H1 (cell line): Measurements from ENCODE around the gene FAM53A. TPM values are rescaled to one million over a fixed set of nuclear protein-coding genes. Genes with fewer than 3 reads are reported as not detected.

Source experiments
- CTCF ChIA-PET: fragments of 300-600 bp; sonication (Branson Sonifier 250); formaldehyde crosslinking; loops from one replicate; lab custom pipeline; 2021; ENCODE audit not compliant: partially characterized antibody; lab: Charles Lee
- POLR2A ChIA-PET: fragments of 300-600 bp; sonication (Branson Sonifier 250); formaldehyde crosslinking; loops from one replicate; lab custom pipeline; 2021; ENCODE audit warnings: inconsistent platforms; ENCODE audit not compliant: partially characterized antibody; lab: Charles Lee
- DNase-seq, 2 experiments: peaks; one replicate each; pipeline versions ENCODE4 v3.0.0 to v3.0.0-alpha.2; 2010 to 2022; ENCODE audit warnings: low spot score in 2 of 2, low read depth in 1 of 2, mixed read lengths in 1 of 2
- FAIRE-seq: peaks from 2 replicates; lab custom pipeline; 2011; peaks lifted over from hg19 to GRCh38; lab: Jason Lieb, UNC
- H2AFZ ChIP-seq: 2 replicates; pipeline ENCODE4 v1.8.1; 2012; ENCODE audit warnings: low read length, inconsistent platforms
- H2AK5ac ChIP-seq: 2 replicates; pipeline ENCODE4 v1.6.1; 2013; ENCODE audit warnings: low read depth, low read length
- H2BK120ac ChIP-seq: replicated peaks from 2 replicates; pipeline ENCODE3; 2013; ENCODE audit warnings: low read depth, low read length, inconsistent platforms
- H2BK12ac ChIP-seq: 2 replicates; pipeline ENCODE4 v1.6.1; 2013; ENCODE audit warnings: low read depth, low read length
- H2BK15ac ChIP-seq: 2 replicates; pipeline ENCODE4 v1.6.1; 2013; ENCODE audit warnings: low read length
- H2BK20ac ChIP-seq: 2 replicates; pipeline ENCODE4 v1.6.1; 2013; ENCODE audit warnings: low read length
- H2BK5ac ChIP-seq: 2 replicates; pipeline ENCODE4 v1.6.1; 2013; ENCODE audit warnings: low read depth, low read length
- H3K14ac ChIP-seq: 2 replicates; pipeline ENCODE4 v1.6.1; 2013; ENCODE audit warnings: inconsistent platforms; ENCODE audit not compliant: insufficient read length
- H3K18ac ChIP-seq: 2 replicates; pipeline ENCODE4 v1.6.1; 2013; ENCODE audit warnings: low read length; ENCODE audit errors: extremely low read depth
- H3K23ac ChIP-seq: 2 replicates; pipeline ENCODE4 v1.6.1; 2013; ENCODE audit warnings: inconsistent platforms; ENCODE audit not compliant: insufficient read length
- H3K23me2 ChIP-seq: 2 replicates; pipeline ENCODE4 v1.6.1; 2013; ENCODE audit warnings: low read depth, low read length
- H3K27ac ChIP-seq: 2 replicates; pipeline ENCODE4 v1.6.1; 2011; ENCODE audit warnings: low read depth, low read length, inconsistent platforms
- H3K27me3 ChIP-seq, 4 experiments: replicated peaks in 1 of 4; 1 replicate in 1 of 4; 2 replicates in 3 of 4; pipeline versions ENCODE4 v1.6.1 to v1.8.1; 2011 to 2013; ENCODE audit warnings: low read length in 3 of 4, mild to moderate bottlenecking in 3 of 4, inconsistent platforms in 2 of 4, mixed read lengths in 2 of 4, moderate library complexity in 1 of 4; ENCODE audit not compliant: control insufficient read depth in 3 of 4, insufficient read depth in 3 of 4; ENCODE audit errors: extremely low read depth in 1 of 4
- H3K36me3 ChIP-seq, 4 experiments: 2 replicates each; pipeline versions ENCODE4 v1.6.1 to v1.8.1; 2011 to 2013; ENCODE audit warnings: mild to moderate bottlenecking in 4 of 4, low read length in 3 of 4, moderate library complexity in 2 of 4, control low read depth in 1 of 4, inconsistent platforms in 1 of 4; ENCODE audit not compliant: insufficient read depth in 4 of 4, control insufficient read depth in 2 of 4
- H3K4ac ChIP-seq: replicated peaks from 2 replicates; pipeline ENCODE3; 2013; ENCODE audit warnings: low read length, low read depth, mixed read lengths, inconsistent platforms; ENCODE audit not compliant: insufficient read length
- H3K4me1 ChIP-seq, 4 experiments: replicated peaks in 1 of 4; 1 replicate in 1 of 4; 2 replicates in 3 of 4; pipeline versions ENCODE4 v1.6.1 to v1.8.1; 2011 to 2013; ENCODE audit warnings: low read length in 3 of 4, inconsistent platforms in 2 of 4, mixed read lengths in 1 of 4; ENCODE audit not compliant: insufficient read depth in 4 of 4, control insufficient read depth in 3 of 4
- H3K4me2 ChIP-seq, 2 experiments: 2 replicates each; pipeline versions ENCODE4 v1.6.1 to v1.8.1; 2011 to 2013; ENCODE audit warnings: low read depth in 2 of 2, low read length in 2 of 2, control low read depth in 1 of 2, inconsistent platforms in 1 of 2, mild to moderate bottlenecking in 1 of 2; ENCODE audit not compliant: insufficient read depth in 1 of 2
- H3K4me3 ChIP-seq, 4 experiments: fragments of 200-600, 300-600 bp in 1 of 4; sonication (generic), shearing (Covaris generic), sonication (Bioruptor Twin) in 1 of 4; 2 replicates each; pipeline versions ENCODE4 v1.5.1 to v1.8.1; 2011 to 2016; ENCODE audit warnings: low read length in 4 of 4, low read depth in 3 of 4, control low read depth in 2 of 4, inconsistent platforms in 2 of 4, mild to moderate bottlenecking in 2 of 4, mixed read lengths in 1 of 4, moderate library complexity in 1 of 4; ENCODE audit not compliant: insufficient read depth in 2 of 4; ENCODE audit errors: extremely low read depth in 1 of 4
- H3K56ac ChIP-seq: replicated peaks from 2 replicates; pipeline ENCODE3; 2013; ENCODE audit warnings: low read depth, mild to moderate bottlenecking, mixed read lengths, low read length, inconsistent platforms; ENCODE audit not compliant: insufficient read length
- H3K79me1 ChIP-seq: 2 replicates; pipeline ENCODE4 v1.6.1; 2013; ENCODE audit warnings: low read depth, low read length, control low read depth
- H3K79me2 ChIP-seq, 2 experiments: 2 replicates each; pipeline versions ENCODE4 v1.6.1 to v1.8.1; 2012 to 2013; ENCODE audit warnings: low read length in 2 of 2, mild to moderate bottlenecking in 2 of 2, inconsistent platforms in 1 of 2; ENCODE audit not compliant: insufficient read depth in 2 of 2, control insufficient read depth in 1 of 2
- H3K9ac ChIP-seq, 4 experiments: replicated peaks in 1 of 4; 1 replicate in 1 of 4; 2 replicates in 3 of 4; pipeline versions ENCODE4 v1.6.1 to v1.8.1; 2011 to 2013; ENCODE audit warnings: low read depth in 3 of 4, low read length in 3 of 4, control low read depth in 2 of 4, mild to moderate bottlenecking in 2 of 4, moderate library complexity in 2 of 4, inconsistent platforms in 1 of 4; ENCODE audit errors: extremely low read depth in 1 of 4
- H3K9me3 ChIP-seq, 2 experiments: 2 replicates each; pipeline versions ENCODE4 v1.6.1 to v1.8.1; 2012 to 2013; ENCODE audit warnings: mild to moderate bottlenecking in 2 of 2, moderate library complexity in 2 of 2, control low read depth in 1 of 2, inconsistent platforms in 1 of 2, low read depth in 1 of 2, low read length in 1 of 2, mixed read lengths in 1 of 2; ENCODE audit not compliant: insufficient read depth in 2 of 2
- H4K20me1 ChIP-seq, 2 experiments: replicated peaks in 1 of 2; 2 replicates each; pipeline versions ENCODE3 to v1.8.1; 2011 to 2013; ENCODE audit warnings: inconsistent platforms in 2 of 2, low read length in 2 of 2, mild to moderate bottlenecking in 1 of 2; ENCODE audit not compliant: insufficient read depth in 2 of 2, control insufficient read depth in 1 of 2
- H4K5ac ChIP-seq: 2 replicates; pipeline ENCODE4 v1.6.1; 2013; ENCODE audit warnings: low read length, low read depth, mixed read lengths, inconsistent platforms; ENCODE audit not compliant: insufficient read length
- H4K8ac ChIP-seq: 2 replicates; pipeline ENCODE4 v1.8.0; 2013; ENCODE audit warnings: mild to moderate bottlenecking, moderate library complexity, low read length, inconsistent platforms; ENCODE audit not compliant: insufficient read depth; ENCODE audit errors: extremely low read depth
- H4K91ac ChIP-seq: replicated peaks from 2 replicates; pipeline ENCODE3; 2013; ENCODE audit warnings: low read length, mixed read lengths, inconsistent platforms; ENCODE audit not compliant: insufficient read length
- BACH1 ChIP-seq: IDR thresholded peaks from 2 replicates; pipeline ENCODE4 v1.6.1; 2012; ENCODE audit warnings: low read length, improper control_type of control experiment
- CHD1 ChIP-seq: IDR thresholded peaks from 2 replicates; pipeline ENCODE4 v1.6.1; 2012; ENCODE audit warnings: low read depth, low read length, improper control_type of control experiment
- E2F6 ChIP-seq: IDR thresholded peaks from 2 replicates; pipeline ENCODE4 v1.6.1; 2012; ENCODE audit warnings: inconsistent platforms
- GABPA ChIP-seq: IDR thresholded peaks from 2 replicates; pipeline ENCODE4 v1.6.1; 2011; ENCODE audit warnings: mild to moderate bottlenecking, low read length, moderate library complexity, borderline replicate concordance; ENCODE audit not compliant: insufficient read depth
- KDM1A ChIP-seq: fragments of 200-600, 300-600 bp; sonication (generic); IDR thresholded peaks from 2 replicates; pipeline ENCODE4 v1.7.1; 2016; ENCODE audit warnings: mild to moderate bottlenecking, low read length, borderline replicate concordance
- MAFK ChIP-seq: IDR thresholded peaks from 2 replicates; pipeline ENCODE4 v1.6.1; 2012; ENCODE audit warnings: low read depth, mild to moderate bottlenecking, improper control_type of control experiment, low read length
- RNF2 ChIP-seq: fragments of 200-900, 300-1000 bp; sonication (generic); IDR thresholded peaks from 2 replicates; pipeline ENCODE4 v1.7.1; 2016; ENCODE audit warnings: borderline replicate concordance, low read depth, mild to moderate bottlenecking, antibody characterized with exemption, low read length; ENCODE audit not compliant: poor library complexity, severe bottlenecking; ENCODE audit errors: missing control alignments
- WGBS, 2 experiments: shearing (Covaris generic) in 1 of 2; methylation state at CpG; one replicate each; pipeline versions ENCODE4 v1.1.6 to v1.1.7; 2013 to 2015; ENCODE audit warnings: low lambda C conversion rate in 2 of 2, mixed read lengths in 2 of 2, inconsistent platforms in 1 of 2, low coverage in 1 of 2, missing lambda C conversion rate in 1 of 2; ENCODE audit not compliant: insufficient replicate concordance in 2 of 2, insufficient coverage in 1 of 2, insufficient read length in 1 of 2; ENCODE audit errors: extremely low coverage in 1 of 2, missing lambda C conversion rate in 1 of 2; 5-methylcytosine and 5-hydroxymethylcytosine counted together
- polyA plus RNA-seq, 7 experiments: library from polyadenylated mRNA; depleted of rRNA in 3 of 7; stranded (reverse) in 5 of 7; unstranded in 2 of 7; fragments of >200 nt in 5 of 7; fragments of 200-250 nt in 2 of 7; gene quantifications; 1 replicate in 5 of 7; 2 replicates in 1 of 7; 4 replicates in 1 of 7; pipeline versions ENCODE4 v1.2.1 to v1.2.3, GENCODE V29; 2011 to 2013; ENCODE audit warnings: missing spikeins in 2 of 7, mixed read lengths in 2 of 7
- total RNA-seq: library from RNA; stranded (reverse); fragmentation: NEBNext Ultra II Directional; extraction: Animal tissue kit (Norgen Biotek cat#: 25700); gene quantifications from 2 replicates; pipeline ENCODE4 v1.2.1, GENCODE V29; 2021

The FAM53A gene
- total and polyA plus RNA-seq, 2 of the 8 experiments (the other 6 are each of a cell fraction or from before 2014, with no cell fraction given) = 1.9 to 2.0 TPM

GRCh38 chr4:1674682-1675081 lies 9.4 kb downstream of the FAM53A start:
- Histone ChIP-seq H4K20me1 (no peaks in the 10 kb centered on the region), H2BK5ac (no peak overlapping the region), H2BK15ac (no peak overlapping the region), H3K79me2 (no peaks in the 10 kb centered on the region), H2BK20ac (no peak overlapping the region), H3K27me3 (no peaks in the 10 kb centered on the region), H4K5ac (no peak overlapping the region), H3K4me1 (peaks cover 0 to 2% (median 0%) of the 10 kb centered on the region in 4 experiments; a peak in 1 of 7 replicates), H2AFZ (no peak overlapping the region), H3K14ac (no peak overlapping the region), H3K9ac (no peak overlapping the region), H3K9me3 (no peaks in the 10 kb centered on the region), H3K56ac (no peak overlapping the region), H3K36me3 (no peaks in the 10 kb centered on the region), H3K4me3 (no peak overlapping the region), H4K91ac (no peak overlapping the region), H3K4me2 (no peak overlapping the region), H3K18ac (no peak overlapping the region), H2BK12ac (no peak overlapping the region), H3K23ac (no peak overlapping the region), H2BK120ac (no peak overlapping the region), H2AK5ac (no peak overlapping the region), H3K27ac (no peak overlapping the region), H3K4ac (no peak overlapping the region), H3K23me2 (no peaks in the 10 kb centered on the region), H4K8ac (no peak overlapping the region), H3K79me1 (no peaks in the 10 kb centered on the region; the same call in 1 of the 2 replicates)
- ChIA-PET CTCF (interaction anchor here (0.9 to 2.0 kb wide), 3 partner anchors 16 to 83 kb away, joined by 3 to 7 read pairs (median 4); no protein-coding TSS in a partner anchor), POLR2A (no interaction called here)
- no peak for DNase-seq
- no peak for FAIRE-seq
- TF ChIP-seq E2F6 (no peak), RNF2 (no peak), BACH1 (no peak), CHD1 (no peak), KDM1A (no peak), GABPA (no peak), MAFK (no peak)
- 78% methylated on average over 9 of the region's 9 CpGs; no CpG with 5 or more reads in 1 of the 2 experiments for WGBS, 2 experiments
